IMR-90 (cell line): ENCODE data around the gene BCL2L12. TPM values are rescaled to one million over a fixed set of nuclear protein-coding genes. Genes with fewer than 3 reads are reported as not detected.

Experiments
- ATAC-seq: fragments of 200-7000 bp; cut with Tn5 transposase; 2 replicates; pipeline ENCODE4 v1.9.1; 2020; ENCODE audit warnings: low read depth, mild to moderate bottlenecking, moderate library complexity
- BruUV-seq: library from RNA; stranded (reverse); fragments of 400-500 nt; replicated peaks from 2 replicates; lab custom pipeline; 2021; lab: Mats Ljungman, UMichigan
- CTCF ChIA-PET: fragments of 300-600 bp; formaldehyde crosslinking; extraction: SDS; loops from one replicate; lab custom pipeline; 2021; ENCODE audit warnings: antibody characterized with exemption; lab: Yijun Ruan, JAX
- POLR2A ChIA-PET: fragments of 300-600 bp; sonication (Branson Sonifier 250); formaldehyde crosslinking; loops from one replicate; lab custom pipeline; 2022; ENCODE audit warnings: antibody characterized with exemption; ENCODE audit not compliant: unreplicated experiment; lab: Charles Lee
- DNase-seq: peaks from one replicate; pipeline ENCODE4 v3.0.0; 2013
- H2AFZ ChIP-seq: replicated peaks from 2 replicates; pipeline ENCODE3; 2013; ENCODE audit warnings: low read length, mild to moderate bottlenecking; ENCODE audit not compliant: poor library complexity
- H2AK5ac ChIP-seq: 2 replicates; pipeline ENCODE4 v1.6.1; 2013; ENCODE audit warnings: low read depth, low read length, inconsistent platforms
- H2AK9ac ChIP-seq: replicated peaks from 2 replicates; pipeline ENCODE3; 2013; ENCODE audit warnings: mild to moderate bottlenecking, low read depth, low read length, moderate library complexity; ENCODE audit not compliant: poor library complexity
- H2BK120ac ChIP-seq: 2 replicates; pipeline ENCODE4 v1.6.1; 2013; ENCODE audit warnings: low read depth, low read length, inconsistent platforms
- H2BK15ac ChIP-seq: 3 replicates; pipeline ENCODE4 v1.6.1; 2013; ENCODE audit warnings: low read depth, low read length, inconsistent platforms
- H2BK20ac ChIP-seq: 2 replicates; pipeline ENCODE4 v1.6.1; 2013; ENCODE audit warnings: low read depth, mild to moderate bottlenecking, inconsistent platforms, low read length, moderate library complexity
- H2BK5ac ChIP-seq: 2 replicates; pipeline ENCODE4 v1.6.1; 2013; ENCODE audit warnings: mild to moderate bottlenecking, low read depth, low read length, inconsistent platforms; ENCODE audit not compliant: poor library complexity, severe bottlenecking
- H3K14ac ChIP-seq: replicated peaks from 2 replicates; pipeline ENCODE4 v1.6.1; 2013; ENCODE audit warnings: low read depth, low read length, inconsistent platforms
- H3K18ac ChIP-seq: 2 replicates; pipeline ENCODE4 v1.6.1; 2013; ENCODE audit warnings: low read depth, low read length, control low read depth
- H3K23ac ChIP-seq: 2 replicates; pipeline ENCODE4 v1.6.1; 2013; ENCODE audit warnings: low read depth, low read length, inconsistent platforms
- H3K27ac ChIP-seq: 2 replicates; pipeline ENCODE4 v1.5.1; 2013; ENCODE audit warnings: mild to moderate bottlenecking, control low read depth, low read length; ENCODE audit not compliant: insufficient read depth
- H3K27me3 ChIP-seq: 2 replicates; pipeline ENCODE4 v1.6.1; 2013; ENCODE audit warnings: low read length; ENCODE audit not compliant: control insufficient read depth, insufficient read depth
- H3K36me3 ChIP-seq: 2 replicates; pipeline ENCODE4 v1.6.1; 2013; ENCODE audit warnings: low read length, mixed read lengths; ENCODE audit not compliant: control insufficient read depth, insufficient read depth
- H3K4ac ChIP-seq: 2 replicates; pipeline ENCODE4 v1.6.1; 2013; ENCODE audit warnings: low read depth, low read length, inconsistent platforms
- H3K4me1 ChIP-seq: 2 replicates; pipeline ENCODE4 v1.6.1; 2013; ENCODE audit warnings: low read length, mixed read lengths; ENCODE audit not compliant: control insufficient read depth, insufficient read depth
- H3K4me2 ChIP-seq: 2 replicates; pipeline ENCODE4 v1.6.1; 2013; ENCODE audit warnings: low read depth, mild to moderate bottlenecking, control low read depth, low read length, moderate library complexity
- H3K4me3 ChIP-seq: 2 replicates; pipeline ENCODE4 v1.5.1; 2013; ENCODE audit warnings: low read depth, mild to moderate bottlenecking, control low read depth, low read length, moderate library complexity; ENCODE audit not compliant: insufficient read depth
- H3K56ac ChIP-seq: 2 replicates; pipeline ENCODE4 v1.6.1; 2013; ENCODE audit warnings: low read length, inconsistent platforms; ENCODE audit not compliant: insufficient read depth; ENCODE audit errors: extremely low read depth
- H3K79me1 ChIP-seq, 2 experiments: 2 replicates each; pipeline ENCODE4 v1.6.1; 2013; ENCODE audit warnings: low read length in 2 of 2, inconsistent platforms in 1 of 2, low read depth in 1 of 2
- H3K9ac ChIP-seq: 2 replicates; pipeline ENCODE4 v1.6.1; 2013; ENCODE audit warnings: low read depth, low read length, control low read depth
- H3K9me1 ChIP-seq: 2 replicates; pipeline ENCODE4 v1.6.1; 2013; ENCODE audit warnings: low read length, inconsistent platforms; ENCODE audit not compliant: insufficient read depth
- H3K9me3 ChIP-seq: 2 replicates; pipeline ENCODE4 v1.6.1; 2013; ENCODE audit warnings: low read length; ENCODE audit not compliant: control insufficient read depth, insufficient read depth
- H4K20me1 ChIP-seq: 2 replicates; pipeline ENCODE4 v1.6.1; 2013; ENCODE audit warnings: low read length, inconsistent platforms; ENCODE audit not compliant: insufficient read depth
- H4K5ac ChIP-seq: 2 replicates; pipeline ENCODE4 v1.6.1; 2013; ENCODE audit warnings: mild to moderate bottlenecking, low read depth, low read length, control low read depth
- H4K8ac ChIP-seq, 2 experiments: 2 replicates each; pipeline ENCODE4 v1.6.1; 2013; ENCODE audit warnings: low read depth in 2 of 2, low read length in 2 of 2, control low read depth in 1 of 2, inconsistent platforms in 1 of 2
- H4K91ac ChIP-seq: 2 replicates; pipeline ENCODE4 v1.6.1; 2013; ENCODE audit warnings: low read depth, low read length, inconsistent platforms; ENCODE audit not compliant: insufficient read depth
- CTCF ChIP-seq: conservative IDR thresholded peaks from 2 replicates; pipeline ENCODE4 v1.5.1; 2012; ENCODE audit warnings: mild to moderate bottlenecking, low read depth, low read length, improper control_type of control experiment
- MAFK ChIP-seq: IDR thresholded peaks from 2 replicates; pipeline ENCODE4 v1.6.1; 2012; ENCODE audit warnings: low read depth, low read length, improper control_type of control experiment
- MAZ ChIP-seq: IDR thresholded peaks from 2 replicates; pipeline ENCODE4 v1.6.1; 2012; ENCODE audit warnings: low read depth, mild to moderate bottlenecking, low read length, improper control_type of control experiment, moderate library complexity, borderline replicate concordance
- WGBS, 2 experiments: methylation state at CpG; one replicate each; pipeline versions ENCODE4 v1.1.5 to v1.1.7; 2013; ENCODE audit warnings: missing lambda C conversion rate in 2 of 2; ENCODE audit not compliant: insufficient read length in 1 of 2; ENCODE audit errors: extremely low coverage in 2 of 2; 5-methylcytosine and 5-hydroxymethylcytosine counted together
- dilution Hi-C: fragments of 300-500 bp; cut with HindIII; formaldehyde crosslinking; loops from one replicate; pipeline ENCODE4 v1.14.3; 2018; ENCODE audit warnings: low sequenced_read_pairs; ENCODE audit not compliant: unreplicated experiment
- in situ Hi-C: fragments of 300-500 bp; cut with MboI; formaldehyde crosslinking; loops from 3 replicates; pipeline ENCODE4 v1.14.3; 2019; ENCODE audit warnings: low sequenced_read_pairs, inconsistent platforms, mixed read lengths
- intact Hi-C: fragments of 100-400 bp; cut with micrococcal nuclease; formaldehyde crosslinking; loops from 2 replicates; pipeline ENCODE4 v1.10.0; 2022
- polyA plus RNA-seq, 3 experiments: library from polyadenylated mRNA; depleted of rRNA; stranded (reverse); fragments of >200 nt; gene quantifications; 2 replicates each; pipeline ENCODE4 v1.2.3, GENCODE V29; 2012; ENCODE audit warnings: low replicate concordance in 1 of 3
- total RNA-seq: library from RNA; depleted of rRNA; stranded (reverse); fragments of >200 nt; gene quantifications from 2 replicates; pipeline ENCODE4 v1.2.3, GENCODE V29; 2012
- TF ChIP-seq, protein P1 (sequence below): fragments of 150-350 bp; IDR thresholded peaks from 2 replicates; pipeline ENCODE4 v1.6.1; 2016; ENCODE audit warnings: low read depth, mild to moderate bottlenecking, low read length, moderate library complexity, borderline replicate concordance

BCL2L12 gene
- total and polyA plus RNA-seq, 2 of the 4 experiments (the other 2 are of a cell fraction) = 3.9 to 32.6 TPM

GRCh38 chr19:49624967-49625910 lies 40.5 kb upstream of the BCL2L12 start:
- Histone ChIP-seq H3K27ac (no peak overlapping the region), H2AK9ac (no peak overlapping the region), H3K9ac (no peak overlapping the region), H3K4ac (no peak overlapping the region), H4K5ac (no peak overlapping the region), H2AK5ac (no peak overlapping the region), H3K18ac (no peak overlapping the region), H3K27me3 (no peaks in the 10 kb centered on the region), H3K9me3 (no peaks in the 10 kb centered on the region), H2BK15ac (no peak overlapping the region), H3K4me3 (no peak overlapping the region), H4K91ac (no peak overlapping the region), H4K20me1 (peaks cover 2% of the 10 kb centered on the region), H4K8ac (no peak overlapping the region), H2AFZ (no peak overlapping the region), H3K4me1 (no peaks in the 10 kb centered on the region), H3K56ac (no peak overlapping the region), H3K9me1 (no peaks in the 10 kb centered on the region), H2BK5ac (no peak overlapping the region), H3K23ac (no peak overlapping the region), H2BK120ac (no peak overlapping the region), H3K36me3 (peaks cover 33% of the 10 kb centered on the region), H3K14ac (no peak overlapping the region), H2BK20ac (no peak overlapping the region), H3K79me1 (peaks cover 0 to 22% of the 10 kb centered on the region in 2 experiments), H3K4me2 (no peak overlapping the region)
- CTCF ChIA-PET = no interaction called here
- no TSS peak for BruUV-seq
- in situ Hi-C loops (no loop called here), intact Hi-C loops (no loop called here), dilution Hi-C loops (no loop called here)
- DNase-seq (no peak), ATAC-seq (0 out of 2 replicates have a peak, but pooled peaks have one; percentile 18)
- TF ChIP-seq, protein P1, sequence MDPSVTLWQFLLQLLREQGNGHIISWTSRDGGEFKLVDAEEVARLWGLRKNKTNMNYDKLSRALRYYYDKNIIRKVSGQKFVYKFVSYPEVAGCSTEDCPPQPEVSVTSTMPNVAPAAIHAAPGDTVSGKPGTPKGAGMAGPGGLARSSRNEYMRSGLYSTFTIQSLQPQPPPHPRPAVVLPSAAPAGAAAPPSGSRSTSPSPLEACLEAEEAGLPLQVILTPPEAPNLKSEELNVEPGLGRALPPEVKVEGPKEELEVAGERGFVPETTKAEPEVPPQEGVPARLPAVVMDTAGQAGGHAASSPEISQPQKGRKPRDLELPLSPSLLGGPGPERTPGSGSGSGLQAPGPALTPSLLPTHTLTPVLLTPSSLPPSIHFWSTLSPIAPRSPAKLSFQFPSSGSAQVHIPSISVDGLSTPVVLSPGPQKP = no peak
- TF ChIP-seq CTCF = no peak
- TF ChIP-seq MAFK = no peak
- TF ChIP-seq MAZ = no peak
- WGBS, 2 experiments = 91% methylated on average over 9 of the region's 27 CpGs; no CpG with 5 or more reads in 1 of the 2 experiments
- POLR2A ChIA-PET = no interaction called here
